Prostate gland (tissue), 2 donors: ENCODE measurements around the gene RSAD2. TPM values are rescaled to one million over a fixed set of nuclear protein-coding genes. Genes with fewer than 3 reads are reported as not detected.

Experiments
- DNase-seq: peaks from one replicate; pipeline ENCODE4 v3.0.0-alpha.2; 2019; ENCODE audit warnings: low spot score
- H3K27ac ChIP-seq, 2 donors: fragments of 200-600 bp; sonication (generic); 2 replicates each; pipeline ENCODE4 v1.5.1; 2017 to 2019
- H3K27me3 ChIP-seq: fragments of 200-600 bp; sonication (generic); replicated peaks from 2 replicates; pipeline ENCODE4 v1.5.1; 2019; ENCODE audit not compliant: insufficient read depth
- H3K36me3 ChIP-seq, 2 donors: fragments of 200-600 bp; sonication (generic); 1 replicate in 1 of 2; 2 replicates in 1 of 2; pipeline versions ENCODE4 v1.5.1 to v1.8.1; 2017 to 2019
- H3K4me1 ChIP-seq: fragments of 200-600 bp; sonication (generic); replicated peaks from 2 replicates; pipeline ENCODE4 v1.5.1; 2019
- H3K4me3 ChIP-seq, 2 donors: fragments of 200-600 bp; sonication (generic); 2 replicates each; pipeline ENCODE4 v1.5.1; 2017 to 2019
- H3K9me3 ChIP-seq: fragments of 200-600 bp; sonication (generic); 2 replicates; pipeline ENCODE4 v1.5.1; 2017
- POLR2A ChIP-seq: fragments of 450-650 bp; IDR thresholded peaks from one replicate; pipeline ENCODE4 v1.6.1; 2016; ENCODE audit warnings: antibody characterized with exemption, mild to moderate bottlenecking
- POLR2AphosphoS5 ChIP-seq: sonication (generic); formaldehyde crosslinking; IDR thresholded peaks from one replicate; pipeline ENCODE4 v1.6.1; 2017; ENCODE audit warnings: antibody characterized with exemption
- WGBS: methylation state at CpG from one replicate; pipeline ENCODE4 v1.1.5; 2018; 5-methylcytosine and 5-hydroxymethylcytosine counted together
- intact Hi-C: fragments of 100-400 bp; cut with DNase I; formaldehyde crosslinking; loops from one replicate; pipeline ENCODE4 v1.14.2; 2022
- total RNA-seq, 2 donors: library from RNA; depleted of rRNA; stranded (reverse); fragments of >200 nt; gene quantifications; one replicate each; pipeline ENCODE4 v1.1.0, GENCODE V29; 2016
- TF ChIP-seq, protein P1 (sequence below), 4 experiments: fragments of 200-600 bp in 2 of 4; fragments of 450-650 bp in 2 of 4; sonication (generic) in 2 of 4; IDR thresholded peaks; 1 replicate in 3 of 4; 2 replicates in 1 of 4; pipeline ENCODE4 v1.5.1; 2016 to 2019; ENCODE audit warnings: antibody characterized with exemption in 4 of 4, mild to moderate bottlenecking in 2 of 4, moderate library complexity in 2 of 4

The RSAD2 gene
- total RNA-seq, 2 donors from 2014 or later = 3.3 to 8.3 TPM

DNA sequence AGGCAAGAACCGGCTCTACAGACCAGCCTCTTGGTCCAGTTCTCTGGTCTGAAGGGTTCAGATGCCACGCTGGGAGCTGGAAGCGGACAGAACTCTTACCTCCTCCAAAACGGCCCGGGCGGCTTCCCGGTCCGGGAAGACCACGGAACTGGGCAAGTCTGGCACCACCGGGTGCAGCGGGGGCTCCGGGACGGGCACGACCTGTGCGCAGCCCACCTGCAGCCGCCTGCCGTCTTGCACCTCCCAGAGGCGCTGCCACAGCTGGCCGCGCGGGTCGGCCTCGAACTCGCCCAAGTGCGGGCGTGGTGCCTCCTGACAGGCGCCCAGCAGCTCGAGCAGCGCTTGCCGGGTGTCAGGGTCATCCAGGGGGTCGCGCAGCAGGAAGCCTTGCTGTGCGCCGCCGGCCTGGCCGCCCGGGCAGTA, 12.6 kb upstream of the RSAD2 start:
- TF ChIP-seq POLR2AphosphoS5 = no peak
- no peak for TF ChIP-seq POLR2A
- TF ChIP-seq, protein P1, sequence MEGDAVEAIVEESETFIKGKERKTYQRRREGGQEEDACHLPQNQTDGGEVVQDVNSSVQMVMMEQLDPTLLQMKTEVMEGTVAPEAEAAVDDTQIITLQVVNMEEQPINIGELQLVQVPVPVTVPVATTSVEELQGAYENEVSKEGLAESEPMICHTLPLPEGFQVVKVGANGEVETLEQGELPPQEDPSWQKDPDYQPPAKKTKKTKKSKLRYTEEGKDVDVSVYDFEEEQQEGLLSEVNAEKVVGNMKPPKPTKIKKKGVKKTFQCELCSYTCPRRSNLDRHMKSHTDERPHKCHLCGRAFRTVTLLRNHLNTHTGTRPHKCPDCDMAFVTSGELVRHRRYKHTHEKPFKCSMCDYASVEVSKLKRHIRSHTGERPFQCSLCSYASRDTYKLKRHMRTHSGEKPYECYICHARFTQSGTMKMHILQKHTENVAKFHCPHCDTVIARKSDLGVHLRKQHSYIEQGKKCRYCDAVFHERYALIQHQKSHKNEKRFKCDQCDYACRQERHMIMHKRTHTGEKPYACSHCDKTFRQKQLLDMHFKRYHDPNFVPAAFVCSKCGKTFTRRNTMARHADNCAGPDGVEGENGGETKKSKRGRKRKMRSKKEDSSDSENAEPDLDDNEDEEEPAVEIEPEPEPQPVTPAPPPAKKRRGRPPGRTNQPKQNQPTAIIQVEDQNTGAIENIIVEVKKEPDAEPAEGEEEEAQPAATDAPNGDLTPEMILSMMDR (IDR thresholded peaks at IDR 0.05) = no peak
- Histone ChIP-seq H3K9me3 (no peaks in the 10 kb centered on the region), H3K4me3 (peak overlapping the region; percentile 56 to 64), H3K27me3 (no peaks in the 10 kb centered on the region), H3K4me1 (no peaks in the 10 kb centered on the region), H3K27ac (peak overlapping the region; percentile 63 to 69), H3K36me3 (no peaks in the 10 kb centered on the region)
- WGBS = 14% methylated on average over 28 of the region's 37 CpGs
- intact Hi-C loops = no loop called here
- no peak for DNase-seq

DNA sequence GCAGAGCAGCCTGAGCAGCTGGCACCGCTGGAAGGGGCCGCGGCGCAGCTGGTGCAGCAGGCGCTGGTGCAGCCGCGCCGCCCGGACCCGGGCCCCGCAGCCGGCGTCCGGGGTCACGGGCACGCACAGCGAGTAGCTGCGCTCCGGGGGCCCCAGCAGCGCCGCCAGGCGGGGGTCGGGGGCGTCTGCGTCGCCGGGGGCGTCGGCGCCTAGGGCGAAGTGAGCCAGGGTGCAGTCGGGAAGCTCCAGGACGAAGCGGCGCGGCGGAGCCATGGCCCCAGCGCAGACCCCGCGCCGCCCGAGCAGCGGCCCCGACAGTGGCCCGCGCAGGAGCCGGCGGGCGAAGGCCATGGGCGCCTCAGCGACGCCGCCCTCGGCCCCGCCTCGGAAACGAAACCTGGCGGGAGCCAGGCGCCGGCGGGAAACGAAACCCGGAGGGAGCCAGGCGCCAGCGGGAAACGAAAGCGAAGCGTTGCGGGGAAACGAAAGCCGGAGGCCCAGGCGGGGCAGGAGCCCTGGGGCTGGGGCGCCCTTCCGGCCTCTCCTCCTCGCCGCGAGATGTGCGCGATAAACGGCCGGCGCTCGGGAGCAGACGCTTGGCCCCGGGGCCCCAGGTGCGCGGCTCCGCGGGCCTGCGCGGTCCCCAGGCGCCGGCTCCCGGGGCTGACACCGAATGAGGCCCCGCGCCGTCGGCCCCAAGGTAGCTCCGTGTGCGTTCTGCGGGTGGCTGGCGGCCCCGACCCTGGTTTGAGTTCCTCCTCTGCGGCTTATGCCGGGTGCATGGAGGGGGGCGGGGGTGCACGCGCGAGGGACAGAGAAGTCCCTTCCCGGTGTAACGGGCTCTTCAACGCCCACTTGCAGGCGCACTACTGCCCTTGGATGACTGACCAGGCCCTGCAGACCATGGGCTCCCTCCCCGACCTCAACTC, 12.0 kb upstream of the RSAD2 start, which contains the start of gene CMPK2:
Gene CMPK2 (minus strand): TSS at position 562 of the 929 bp plus-strand sequence. CDS start 211 bp downstream, at position 351.
- Histone ChIP-seq H3K27me3 (no peaks in the 10 kb centered on the region), H3K9me3 (no peaks in the 10 kb centered on the region), H3K4me3 (peak within 1 kb of the TSS; percentile 56 to 64), H3K27ac (peak within 1 kb of the TSS; percentile 63 to 69), H3K4me1 (no peaks in the 10 kb centered on the region), H3K36me3 (no peaks in the 10 kb centered on the region)
- WGBS = 0% methylated on average over 42 of the region's 115 CpGs
- peak; percentile 27 for DNase-seq
- TF ChIP-seq, protein P1 (IDR thresholded peaks at IDR 0.05) = peak in 2 of 4 experiments; percentile 6 to 38
- TF ChIP-seq POLR2A (no peak), POLR2AphosphoS5 (peak; percentile 23)
- intact Hi-C loops = no loop called here

DNA sequence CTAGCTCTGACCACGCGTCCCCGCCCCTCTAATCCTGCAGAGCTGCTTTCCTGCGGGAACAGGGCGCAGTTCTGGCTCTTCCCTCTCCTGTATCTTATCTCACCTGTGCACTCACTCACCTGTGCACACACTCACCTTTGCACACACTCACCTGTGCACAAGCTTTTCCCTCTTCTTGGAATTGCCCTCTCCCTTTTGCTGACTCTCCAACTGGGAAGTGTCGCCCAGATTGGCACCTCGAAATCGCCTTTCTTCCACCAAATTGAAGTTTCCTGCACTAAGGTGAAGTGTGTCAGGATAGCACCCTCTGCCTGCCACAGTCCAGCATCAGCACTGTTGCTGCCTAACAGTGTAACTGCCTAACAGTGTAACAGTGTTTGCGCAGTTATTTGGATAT, 11.3 kb upstream of the RSAD2 start:
- Histone ChIP-seq H3K27me3 (no peaks in the 10 kb centered on the region), H3K36me3 (no peaks in the 10 kb centered on the region), H3K27ac (peak overlapping the region; percentile 63 to 69), H3K4me1 (no peaks in the 10 kb centered on the region), H3K9me3 (no peaks in the 10 kb centered on the region), H3K4me3 (peak overlapping the region; percentile 56 to 64)
- intact Hi-C loops = no loop called here
- no peak for DNase-seq
- TF ChIP-seq, protein P1 (IDR thresholded peaks at IDR 0.05) = peak in 3 of 4 experiments; percentile 24 to 53 (median 39)
- TF ChIP-seq POLR2A = no peak
- 4% methylated on average over 9 of the region's 9 CpGs for WGBS

DNA sequence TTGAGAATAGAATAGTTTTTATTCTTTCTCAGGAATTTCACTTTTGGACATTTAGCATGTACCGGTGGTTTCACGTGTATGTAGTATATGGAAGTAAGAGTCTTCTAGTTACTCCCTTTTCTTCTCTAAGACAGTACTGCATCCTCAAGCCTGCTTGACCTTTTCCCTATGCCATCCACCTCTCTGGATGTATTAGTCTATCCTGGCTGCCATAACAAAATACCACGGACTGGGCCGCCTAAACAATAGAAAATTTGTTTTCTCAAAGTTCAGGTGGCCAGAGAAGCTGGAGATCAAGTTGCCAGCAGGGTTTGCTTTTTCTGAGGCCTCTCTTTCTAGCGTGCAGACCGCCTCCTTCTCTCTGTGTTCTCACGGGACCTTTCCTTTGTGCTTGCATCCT, 10.6 kb upstream of the RSAD2 start:
- no peaks in the 10 kb centered on the region for H3K27me3 ChIP-seq
- 90% methylated on average over 7 of the region's 7 CpGs for WGBS
- H3K4me3 ChIP-seq = no peak overlapping the region
- TF ChIP-seq, protein P1 (IDR thresholded peaks at IDR 0.05) = no peak
- no peak for TF ChIP-seq POLR2A
- TF ChIP-seq POLR2AphosphoS5 = no peak
- no peak overlapping the region for H3K27ac ChIP-seq
- DNase-seq = no peak
- no peaks in the 10 kb centered on the region for H3K9me3 ChIP-seq
- no peaks in the 10 kb centered on the region for H3K4me1 ChIP-seq
- intact Hi-C loops = no loop called here
- no peaks in the 10 kb centered on the region for H3K36me3 ChIP-seq
